SJCRH30 (cell line): ENCODE results near the gene MRPS34. TPM values are rescaled to one million over a fixed set of nuclear protein-coding genes. Genes with fewer than 3 reads are reported as not detected.

Source experiments
- DNase-seq, 2 experiments: peaks; one replicate each; pipeline ENCODE4 v3.0.0-alpha.2; 2015 to 2020
- H3K27ac ChIP-seq: fragments of 250-450 bp; sonication (Bioruptor Pico); 2 replicates; pipeline ENCODE4 v1.5.1; 2020; ENCODE audit warnings: mild to moderate bottlenecking, moderate library complexity
- H3K27me3 ChIP-seq: fragments of 250-450 bp; sonication (Bioruptor Pico); 2 replicates; pipeline ENCODE4 v1.5.1; 2020; ENCODE audit warnings: mild to moderate bottlenecking, moderate library complexity
- H3K36me3 ChIP-seq: fragments of 250-450 bp; sonication (Bioruptor Pico); 2 replicates; pipeline ENCODE4 v1.5.1; 2020; ENCODE audit warnings: mild to moderate bottlenecking, moderate library complexity
- H3K4me1 ChIP-seq: fragments of 250-450 bp; sonication (Bioruptor Pico); 2 replicates; pipeline ENCODE4 v1.5.1; 2020; ENCODE audit warnings: mild to moderate bottlenecking, moderate library complexity
- H3K4me3 ChIP-seq: fragments of 250-450 bp; sonication (Bioruptor Pico); 2 replicates; pipeline ENCODE4 v1.5.1; 2020; ENCODE audit warnings: mild to moderate bottlenecking, moderate library complexity
- H3K9me3 ChIP-seq: fragments of 250-450 bp; sonication (Bioruptor Pico); replicated peaks from 2 replicates; pipeline ENCODE4 v1.5.1; 2020; ENCODE audit warnings: mild to moderate bottlenecking, moderate library complexity
- total RNA-seq: library from RNA; depleted of rRNA; stranded (reverse); fragments of >200 nt; shearing (Covaris generic); gene quantifications from 2 replicates; pipeline ENCODE4 v1.2.3, GENCODE V29; 2014

The MRPS34 gene
- total RNA-seq, 1 experiment from 2014 or later: 55.3 TPM

DNA sequence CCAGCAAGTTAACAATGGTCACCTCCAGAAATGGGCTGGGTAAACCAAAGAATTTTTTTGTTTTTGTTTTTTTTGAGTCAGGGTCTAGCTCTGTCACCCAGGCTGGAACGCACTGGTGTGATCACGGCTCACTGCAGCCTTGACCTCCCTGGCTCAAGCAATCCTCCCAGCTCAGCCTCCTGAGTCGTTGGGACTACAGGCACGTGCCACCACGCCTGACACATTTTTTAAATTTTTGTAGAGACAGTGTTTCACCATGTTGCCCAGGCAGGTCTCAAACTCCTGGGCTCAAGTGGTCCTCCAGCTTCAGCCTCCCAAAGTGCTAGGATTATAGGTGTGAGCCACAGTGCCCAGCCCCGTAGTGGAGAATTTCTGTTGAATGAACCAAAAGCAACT, 7.7 kb upstream of the MRPS34 start:
- H3K4me3 ChIP-seq: no peak overlapping the region
- no peak for DNase-seq
- H3K36me3 ChIP-seq: no peaks in the 10 kb centered on the region

DNA sequence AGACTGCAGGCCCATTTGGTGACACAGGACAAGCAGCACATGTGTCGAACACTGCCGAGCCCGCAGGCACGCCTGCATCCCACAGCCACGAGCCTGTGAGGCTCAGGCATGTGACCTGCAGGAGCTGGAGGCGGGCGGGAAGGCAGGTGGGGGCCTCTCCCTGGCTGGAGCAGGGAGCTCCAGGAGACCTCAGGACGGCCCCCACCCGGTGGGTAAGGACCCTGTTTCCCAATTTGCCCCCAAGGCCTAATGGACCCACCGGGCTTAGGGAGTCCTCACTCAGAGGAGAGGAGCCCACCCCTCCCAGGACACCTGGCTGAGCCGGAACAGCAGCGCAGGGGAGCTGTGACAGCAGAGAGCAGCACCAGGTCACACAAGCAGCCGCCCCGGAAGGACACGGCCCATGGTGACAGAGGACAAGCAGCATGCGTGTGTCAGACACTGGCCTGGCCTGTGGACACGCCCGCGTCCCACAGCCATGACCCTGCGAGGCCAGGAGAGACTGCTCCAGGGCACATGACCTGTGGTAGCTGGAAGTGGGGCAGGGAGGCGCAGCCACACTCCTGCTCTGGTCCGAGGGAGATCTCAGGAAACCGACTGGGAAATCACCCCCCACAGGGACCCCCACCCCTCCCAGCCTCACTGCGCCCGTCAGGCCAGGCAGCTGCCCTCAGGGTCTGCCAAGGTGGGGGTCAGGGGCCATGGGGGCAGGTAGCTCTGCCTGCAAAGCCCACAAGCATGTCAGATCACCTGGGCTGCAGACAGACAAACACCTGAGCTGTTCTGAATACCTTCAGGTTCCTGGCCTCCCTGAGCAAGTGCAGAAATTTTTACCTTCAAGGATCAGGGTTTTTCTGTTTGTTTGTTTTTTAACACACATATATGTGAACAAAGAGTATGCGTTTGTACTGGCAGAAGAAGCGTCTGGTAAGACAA, 7.1 kb upstream of the MRPS34 start:
- no peaks in the 10 kb centered on the region for H3K27me3 ChIP-seq
- H3K9me3 ChIP-seq: no peaks in the 10 kb centered on the region
- no peaks in the 10 kb centered on the region for H3K36me3 ChIP-seq
- no peak overlapping the region for H3K4me3 ChIP-seq
- no peak overlapping the region for H3K27ac ChIP-seq
- no peak for DNase-seq
- no peaks in the 10 kb centered on the region for H3K4me1 ChIP-seq

More for the DNA sequence above, 7.7 kb upstream of the MRPS34 start:
- Histone ChIP-seq H3K27ac (no peak overlapping the region), H3K9me3 (no peaks in the 10 kb centered on the region), H3K4me1 (no peaks in the 10 kb centered on the region), H3K27me3 (no peaks in the 10 kb centered on the region)

GRCh38 chr16:1779234-1779701, 6.3 kb upstream of the MRPS34 start:
- DNase-seq: no peak
- no peak overlapping the region for H3K4me3 ChIP-seq
- H3K36me3 ChIP-seq: no peaks in the 10 kb centered on the region

DNA sequence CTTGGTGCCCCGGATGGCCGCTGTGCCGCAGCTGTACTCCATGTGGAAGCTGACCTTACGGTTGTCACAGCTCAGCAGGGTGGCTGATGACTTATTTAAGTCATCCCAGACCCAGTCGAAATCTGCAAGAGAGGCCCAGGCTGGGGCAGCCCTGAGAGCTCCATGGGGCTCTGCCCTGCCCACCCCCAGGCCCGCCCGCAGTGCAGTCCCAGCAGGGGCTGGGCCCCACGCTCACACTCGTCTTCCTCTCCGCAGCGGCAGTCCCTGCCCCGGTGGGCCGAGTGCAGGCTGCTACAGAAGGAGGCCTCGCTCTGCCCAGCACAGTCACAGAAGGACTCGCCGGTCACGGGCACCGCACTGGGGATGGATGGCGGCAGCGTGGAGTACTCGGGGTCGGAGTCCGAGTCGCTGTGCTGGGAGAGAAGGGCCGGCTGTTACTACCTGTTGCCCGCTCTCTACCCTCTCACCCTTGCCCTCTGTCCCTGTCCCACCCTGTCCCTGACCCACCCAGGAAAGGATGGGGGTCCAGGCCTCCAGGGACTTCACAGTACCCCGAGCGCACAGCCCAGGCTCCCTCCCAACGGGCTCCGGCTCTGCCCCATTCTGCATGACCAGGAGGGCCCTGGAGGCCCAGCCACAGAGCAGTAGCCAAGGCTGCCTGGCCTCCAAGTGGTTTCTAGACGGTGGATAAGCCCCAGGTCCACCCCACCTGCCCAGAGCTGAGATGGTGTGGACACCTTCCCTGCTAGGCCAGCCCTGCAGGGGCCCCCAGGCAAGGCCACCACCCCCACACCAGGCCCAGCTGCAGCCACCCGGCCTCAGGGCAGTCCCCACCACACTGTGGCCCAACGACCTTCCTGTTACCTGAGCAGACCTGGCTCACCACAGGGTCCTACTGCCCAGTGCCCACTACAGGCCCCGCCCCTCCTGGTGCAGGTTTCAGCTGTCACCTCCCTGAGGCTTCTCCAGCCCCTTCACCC, 5.6 kb upstream of the MRPS34 start:
- Histone ChIP-seq H3K4me1 (peaks cover 6% of the 10 kb centered on the region; the same call in 1 of the 2 replicates), H3K36me3 (no peaks in the 10 kb centered on the region), H3K27me3 (no peaks in the 10 kb centered on the region), H3K9me3 (no peaks in the 10 kb centered on the region), H3K27ac (no peak overlapping the region), H3K4me3 (no peak overlapping the region)
- no peak for DNase-seq

More at GRCh38 chr16:1779234-1779701, 6.3 kb upstream of the MRPS34 start:
- H3K9me3 ChIP-seq: no peaks in the 10 kb centered on the region
- peaks cover 2% of the 10 kb centered on the region; the same call in 1 of the 2 replicates for H3K4me1 ChIP-seq
- H3K27ac ChIP-seq: no peak overlapping the region
- no peaks in the 10 kb centered on the region for H3K27me3 ChIP-seq

- no peak overlapping the region for H3K27ac ChIP-seq
- H3K36me3 ChIP-seq: no peaks in the 10 kb centered on the region
- no peaks in the 10 kb centered on the region for H3K9me3 ChIP-seq
- no peak for DNase-seq
- H3K27me3 ChIP-seq: no peaks in the 10 kb centered on the region
- no peak overlapping the region for H3K4me3 ChIP-seq
- peaks cover 6% of the 10 kb centered on the region; the same call in 1 of the 2 replicates for H3K4me1 ChIP-seq
Measured at GRCh38 chr16:1777375-1778199, 4.7 kb upstream of the MRPS34 start.

- DNase-seq: no peak
- no peak overlapping the region for H3K4me3 ChIP-seq
- H3K36me3 ChIP-seq: no peaks in the 10 kb centered on the region
- H3K27me3 ChIP-seq: no peaks in the 10 kb centered on the region
- H3K27ac ChIP-seq: no peak overlapping the region
- no peaks in the 10 kb centered on the region for H3K9me3 ChIP-seq
- peaks cover 6% of the 10 kb centered on the region; the same call in 1 of the 2 replicates for H3K4me1 ChIP-seq
Measured at GRCh38 chr16:1776991-1777374, 4.0 kb upstream of the MRPS34 start.

GRCh38 chr16:1776672-1776955, 3.7 kb upstream of the MRPS34 start:
- H3K4me3 ChIP-seq: no peak overlapping the region
- peaks cover 6% of the 10 kb centered on the region; the same call in 1 of the 2 replicates for H3K4me1 ChIP-seq
- H3K27ac ChIP-seq: no peak overlapping the region
- H3K9me3 ChIP-seq: no peaks in the 10 kb centered on the region
- H3K27me3 ChIP-seq: no peaks in the 10 kb centered on the region
- no peaks in the 10 kb centered on the region for H3K36me3 ChIP-seq
- DNase-seq: no peak

DNA sequence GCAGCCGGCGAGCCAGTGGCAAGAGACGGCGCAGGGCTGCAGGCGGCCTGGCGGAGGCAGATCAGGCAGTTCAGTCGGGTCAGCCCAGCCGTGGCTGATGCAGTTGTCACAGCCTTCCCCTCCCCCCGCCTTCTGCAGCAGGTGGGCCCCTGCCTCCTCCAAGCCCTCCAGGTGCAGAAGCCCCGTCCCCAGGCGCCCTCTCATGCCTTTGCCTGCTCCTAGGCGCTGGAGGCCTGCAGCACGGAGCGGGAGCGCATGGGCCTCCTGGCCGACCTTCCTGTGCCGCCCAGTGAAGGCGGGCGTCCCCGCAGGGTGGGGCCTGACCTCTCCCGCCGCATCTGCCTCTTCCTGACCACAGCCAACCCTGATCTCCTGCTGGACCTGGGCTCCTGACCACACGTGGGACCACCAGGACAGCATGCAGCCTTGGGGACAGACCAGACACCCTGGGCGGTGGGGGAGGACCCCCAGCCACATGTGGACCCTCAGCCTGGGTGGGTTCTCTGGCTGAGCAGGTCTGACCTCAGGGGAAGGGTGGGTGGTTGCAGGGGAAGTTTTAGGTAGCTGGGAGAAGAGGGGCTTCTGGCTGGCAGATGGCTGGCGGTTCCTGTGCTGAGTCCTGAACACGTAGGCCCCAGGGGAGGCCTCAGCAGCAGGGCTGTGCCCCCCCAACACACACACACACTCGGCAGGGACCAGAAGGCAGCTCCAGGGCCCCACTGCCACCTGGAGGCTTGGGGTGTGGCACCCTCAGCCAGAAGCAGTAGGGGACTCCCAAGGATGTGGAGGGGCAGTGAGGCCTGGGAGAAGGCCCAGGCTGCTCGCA, 3.1 kb upstream of the MRPS34 start:
- Histone ChIP-seq H3K27me3 (no peaks in the 10 kb centered on the region), H3K9me3 (no peaks in the 10 kb centered on the region), H3K4me3 (no peak overlapping the region), H3K36me3 (no peaks in the 10 kb centered on the region), H3K4me1 (peaks cover 6% of the 10 kb centered on the region; the same call in 1 of the 2 replicates), H3K27ac (no peak overlapping the region)
- no peak for DNase-seq

DNA sequence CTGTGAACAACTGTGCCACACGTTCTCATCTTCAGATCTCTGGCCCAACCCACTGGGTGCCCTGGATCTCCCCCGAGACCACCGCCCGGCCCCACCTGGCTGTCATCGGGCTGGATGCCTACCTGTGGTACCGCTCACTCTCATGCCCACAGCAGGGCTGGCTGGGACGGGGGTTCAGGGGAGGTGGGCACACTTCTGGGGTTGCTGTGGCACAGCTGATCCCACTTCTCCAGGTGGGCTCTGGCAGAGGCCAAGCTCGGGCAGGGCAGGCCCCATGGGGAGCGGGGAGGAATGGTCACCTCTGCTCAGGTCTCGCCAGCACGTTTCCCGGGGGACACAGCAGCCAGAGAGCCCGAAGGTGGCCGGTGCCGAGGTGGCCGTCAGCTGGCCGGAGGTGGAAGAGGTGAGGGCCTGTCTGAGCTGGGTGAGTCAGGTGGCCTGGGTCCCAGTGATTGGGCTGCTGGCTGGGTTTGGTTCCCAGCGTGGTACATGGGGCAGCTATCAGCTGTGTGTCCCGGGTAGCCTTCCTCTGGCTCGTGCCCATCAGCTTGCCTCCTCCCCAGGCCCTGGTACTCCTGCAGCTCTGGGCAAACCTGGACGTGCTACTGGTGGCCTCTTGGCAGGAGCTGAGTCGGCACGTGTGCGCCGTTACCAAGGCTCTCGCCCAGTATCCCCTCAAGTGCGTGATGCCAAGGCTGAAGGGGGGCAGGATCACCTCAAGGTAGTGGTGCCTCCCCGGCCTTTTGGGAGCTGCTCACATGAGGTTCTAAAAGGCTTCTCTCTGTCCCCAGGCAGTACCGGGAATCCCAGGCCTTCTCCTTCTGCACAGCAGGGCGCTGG, 2.3 kb upstream of the MRPS34 start:
- DNase-seq: no peak
- Histone ChIP-seq H3K9me3 (no peaks in the 10 kb centered on the region), H3K4me3 (no peak overlapping the region), H3K27ac (no peak overlapping the region), H3K4me1 (peaks cover 6% of the 10 kb centered on the region; the same call in 1 of the 2 replicates), H3K27me3 (no peaks in the 10 kb centered on the region), H3K36me3 (peaks cover 6% of the 10 kb centered on the region; the same call in 1 of the 2 replicates)

GRCh38 chr16:1774448-1774780, 1.5 kb upstream of the MRPS34 start:
- H3K4me1 ChIP-seq: peaks cover 6% of the 10 kb centered on the region; the same call in 1 of the 2 replicates
- peak overlapping the region; percentile 97 for H3K4me3 ChIP-seq
- DNase-seq: no peak
- H3K27me3 ChIP-seq: no peaks in the 10 kb centered on the region
- H3K36me3 ChIP-seq: peaks cover 8% of the 10 kb centered on the region; the same call in 1 of the 2 replicates
- no peaks in the 10 kb centered on the region for H3K9me3 ChIP-seq
- no peak overlapping the region for H3K27ac ChIP-seq

- H3K9me3 ChIP-seq: no peaks in the 10 kb centered on the region
- peaks cover 8% of the 10 kb centered on the region; the same call in 1 of the 2 replicates for H3K36me3 ChIP-seq
- H3K27ac ChIP-seq: peak overlapping the region; percentile 71
- DNase-seq: peak in 1 of 2 experiments; percentile 33
- peak overlapping the region; percentile 97 for H3K4me3 ChIP-seq
- no peaks in the 10 kb centered on the region for H3K27me3 ChIP-seq
- peaks cover 6% of the 10 kb centered on the region; the same call in 1 of the 2 replicates for H3K4me1 ChIP-seq
Measured at GRCh38 chr16:1773703-1774447, 941 bp upstream of the MRPS34 start.

GRCh38 chr16:1772362-1772907, 499 bp downstream of the MRPS34 start, which contains the start of gene EME2:
TSS of gene EME2 (plus strand) at chr16:1772810. CDS start at chr16:1773228, 418 bp downstream.
- H3K4me1 ChIP-seq: peaks cover 6% of the 10 kb centered on the region; the same call in 1 of the 2 replicates
- peak within 1 kb of the TSS; percentile 97 for H3K4me3 ChIP-seq
- H3K9me3 ChIP-seq: no peaks in the 10 kb centered on the region
- peak within 1 kb of the TSS; percentile 71 for H3K27ac ChIP-seq
- peaks cover 8% of the 10 kb centered on the region; the same call in 1 of the 2 replicates for H3K36me3 ChIP-seq
- H3K27me3 ChIP-seq: no peaks in the 10 kb centered on the region
- DNase-seq: no peak
